Stimulated activated CD8-positive, alpha-beta memory T cell treated with anti-CD3 and anti-CD28 coated beads, Interleukin-15, amount 100 ng/mL, for 48 hours (primary cell): ENCODE data around the gene CRMP1.
"Not testable (repeated sequence)": the region's sequence is repeated elsewhere in the genome, so short reads cannot be mapped to it uniquely, and the experiment has no call there.

Experiments used
- DNase-seq, 2 donors: peaks; one replicate each; pipeline ENCODE4 v3.0.0-alpha.2; 2020; ENCODE audit warnings: low read depth in 2 of 2

Gene CRMP1

GRCh38 chr4:5856362-5856761 lies 36.5 kb downstream of the CRMP1 start:
- DNase-seq = not testable (repeated sequence)

- DNase-seq = no peak
Observed at GRCh38 chr4:5854929-5855328, 38.0 kb downstream of the CRMP1 start.

GRCh38 chr4:5852523-5853202 lies 40.2 kb downstream of the CRMP1 start:
- DNase-seq = no peak

GRCh38 chr4:5851637-5852301 lies 41.1 kb downstream of the CRMP1 start:
- DNase-seq = no peak

GRCh38 chr4:5845035-5845905 lies 47.6 kb downstream of the CRMP1 start:
- DNase-seq = no peak

- no peak for DNase-seq
Observed at GRCh38 chr4:5843573-5844530, 49.0 kb downstream of the CRMP1 start.

GRCh38 chr4:5842456-5842855 lies 50.4 kb downstream of the CRMP1 start:
- no peak for DNase-seq

- no peak for DNase-seq
Observed at GRCh38 chr4:5839751-5840674, 52.9 kb downstream of the CRMP1 start.

GRCh38 chr4:5839332-5839731 lies 53.6 kb downstream of the CRMP1 start:
- no peak for DNase-seq

GRCh38 chr4:5837483-5837882 lies 55.4 kb downstream of the CRMP1 start:
- not testable (repeated sequence) for DNase-seq

GRCh38 chr4:5836943-5837342 lies 55.9 kb downstream of the CRMP1 start:
- DNase-seq = no peak

- DNase-seq = no peak
Observed at GRCh38 chr4:5828005-5828391, 64.9 kb downstream of the CRMP1 start.

GRCh38 chr4:5827108-5828004 lies 65.5 kb downstream of the CRMP1 start:
- no peak for DNase-seq

GRCh38 chr4:5826437-5827107 lies 66.3 kb downstream of the CRMP1 start:
- DNase-seq = no peak

- DNase-seq = no peak
Observed at GRCh38 chr4:5825321-5826041, 67.4 kb downstream of the CRMP1 start.

- DNase-seq = no peak
Observed at GRCh38 chr4:5824635-5825034, 68.3 kb downstream of the CRMP1 start.

GRCh38 chr4:5824227-5824626 lies 68.7 kb downstream of the CRMP1 start:
- DNase-seq = no peak
